GM21528 (cell line): Measurements from ENCODE around the gene SLC27A3.

Experiments used
- ATAC-seq: cut with Tn5 transposase; IDR thresholded peaks from one replicate; pipeline ENCODE4 v1.9.1; 2021; ENCODE audit warnings: mild to moderate bottlenecking, moderate library complexity; ENCODE audit not compliant: unreplicated experiment, low FRiP score

The SLC27A3 gene

GRCh38 chr1:153774780-153775457 is at the start of gene SLC27A3:
Gene SLC27A3, plus strand, starts transcription at chr1:153775407. Its CDS starts 91 bp downstream, at chr1:153775498.
- ATAC-seq: peak; percentile 28

GRCh38 chr1:153727463-153728304 is 47.5 kb upstream of the SLC27A3 start, which contains the start of gene INTS3:
Gene INTS3, plus strand, starts transcription at chr1:153728050. Its CDS starts 585 bp downstream, at chr1:153728635.
- ATAC-seq: peak; percentile 96

DNA sequence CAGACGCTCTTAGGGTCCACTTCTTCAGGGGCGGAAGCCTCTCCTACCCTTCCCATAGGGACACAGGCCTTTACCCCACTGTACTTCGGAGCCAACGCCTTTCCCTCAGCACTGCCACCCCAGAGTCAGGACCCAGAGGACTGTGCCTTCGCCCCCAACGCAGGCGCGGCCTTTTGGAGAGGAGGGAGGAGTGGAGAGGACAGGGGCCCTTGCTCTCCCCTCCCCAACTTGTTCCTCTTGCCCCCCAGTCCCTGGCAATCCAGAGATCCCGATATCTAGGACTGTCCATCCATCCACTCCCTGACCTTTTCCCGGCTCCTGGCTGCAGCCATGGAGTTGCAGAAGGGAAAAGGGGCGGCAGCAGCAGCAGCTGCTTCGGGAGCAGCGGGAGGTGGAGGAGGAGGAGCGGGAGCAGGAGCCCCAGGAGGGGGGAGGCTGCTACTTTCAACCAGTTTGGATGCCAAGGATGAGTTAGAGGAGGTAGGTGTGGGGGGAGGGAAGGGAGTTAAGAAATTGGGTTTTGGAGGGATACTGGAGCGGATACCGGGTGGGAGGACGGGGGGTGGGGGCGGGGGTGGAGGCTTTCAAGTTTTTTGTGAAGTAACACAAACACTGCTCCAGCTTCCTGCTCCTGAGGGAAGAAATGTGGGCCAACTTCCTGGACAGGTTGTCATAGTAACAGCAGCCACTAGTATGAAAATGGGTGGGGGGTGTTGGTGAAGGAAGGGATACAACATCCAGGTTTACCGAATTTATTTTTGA is 46.7 kb upstream of the SLC27A3 start:
- ATAC-seq: no peak

DNA sequence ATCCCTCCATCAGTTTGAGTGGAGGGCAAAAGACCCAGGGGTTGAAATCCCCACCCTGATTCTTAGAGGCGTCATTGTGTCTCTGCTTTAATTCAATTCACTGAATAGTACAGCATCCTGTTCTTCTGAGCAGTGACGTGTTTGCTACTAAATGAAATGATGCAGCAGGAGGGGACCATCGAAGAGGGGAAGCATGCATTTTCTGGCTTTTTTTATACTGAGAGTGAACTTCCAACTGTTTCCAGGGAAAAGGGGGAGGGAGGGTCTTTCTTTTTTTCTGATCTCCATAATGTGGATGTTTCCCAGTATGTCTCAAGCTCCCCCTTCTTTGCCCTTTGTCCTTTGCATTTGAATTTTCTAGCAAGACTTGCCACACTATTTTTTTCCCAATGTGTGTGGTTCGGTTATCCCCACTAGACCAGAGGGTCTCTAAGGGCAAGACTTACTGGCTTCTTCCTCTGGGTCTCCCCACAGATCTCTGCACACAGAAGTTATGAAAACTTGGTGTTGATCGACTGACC is 44.7 kb upstream of the SLC27A3 start:
- ATAC-seq: no peak

- ATAC-seq: no peak
Observed at GRCh38 chr1:153733970-153734369, 41.2 kb upstream of the SLC27A3 start.

DNA sequence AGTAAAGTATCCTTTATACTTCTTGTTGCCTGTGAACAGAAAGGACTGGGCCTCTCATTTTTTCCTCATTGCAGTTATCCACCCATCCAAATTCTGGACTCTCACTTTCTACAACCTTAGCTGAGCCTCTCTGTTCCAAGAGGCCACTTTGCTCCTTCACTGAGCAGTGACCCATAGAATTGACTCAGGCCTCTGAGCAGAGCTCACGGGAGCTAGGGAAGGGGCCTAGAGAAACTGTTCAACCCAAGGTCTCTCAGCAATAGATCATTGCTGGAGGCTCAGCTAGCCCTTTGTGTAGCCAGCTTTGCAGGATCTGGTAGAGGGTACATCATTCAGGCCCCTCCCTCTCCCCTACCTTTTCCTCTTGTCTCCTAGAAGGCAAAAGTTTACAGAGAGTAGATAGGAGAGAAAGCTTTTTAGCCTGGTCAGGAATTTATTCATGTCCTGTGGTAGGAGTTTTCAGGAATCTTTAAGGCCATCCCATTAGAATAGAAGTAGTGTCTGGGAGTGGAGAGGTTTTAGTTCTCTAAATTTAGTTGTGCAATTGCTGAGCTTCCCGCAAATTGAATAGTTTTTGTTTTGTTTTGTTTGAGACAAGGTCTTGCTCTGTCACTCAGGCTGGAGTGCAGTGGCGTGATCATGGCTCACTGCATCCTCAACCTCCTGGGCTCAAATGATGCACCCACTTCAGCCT is 40.7 kb upstream of the SLC27A3 start:
- no peak for ATAC-seq

GRCh38 chr1:153735090-153735420 is 40.2 kb upstream of the SLC27A3 start:
- ATAC-seq: no peak

GRCh38 chr1:153741986-153742385 is 33.2 kb upstream of the SLC27A3 start:
- no peak for ATAC-seq

DNA sequence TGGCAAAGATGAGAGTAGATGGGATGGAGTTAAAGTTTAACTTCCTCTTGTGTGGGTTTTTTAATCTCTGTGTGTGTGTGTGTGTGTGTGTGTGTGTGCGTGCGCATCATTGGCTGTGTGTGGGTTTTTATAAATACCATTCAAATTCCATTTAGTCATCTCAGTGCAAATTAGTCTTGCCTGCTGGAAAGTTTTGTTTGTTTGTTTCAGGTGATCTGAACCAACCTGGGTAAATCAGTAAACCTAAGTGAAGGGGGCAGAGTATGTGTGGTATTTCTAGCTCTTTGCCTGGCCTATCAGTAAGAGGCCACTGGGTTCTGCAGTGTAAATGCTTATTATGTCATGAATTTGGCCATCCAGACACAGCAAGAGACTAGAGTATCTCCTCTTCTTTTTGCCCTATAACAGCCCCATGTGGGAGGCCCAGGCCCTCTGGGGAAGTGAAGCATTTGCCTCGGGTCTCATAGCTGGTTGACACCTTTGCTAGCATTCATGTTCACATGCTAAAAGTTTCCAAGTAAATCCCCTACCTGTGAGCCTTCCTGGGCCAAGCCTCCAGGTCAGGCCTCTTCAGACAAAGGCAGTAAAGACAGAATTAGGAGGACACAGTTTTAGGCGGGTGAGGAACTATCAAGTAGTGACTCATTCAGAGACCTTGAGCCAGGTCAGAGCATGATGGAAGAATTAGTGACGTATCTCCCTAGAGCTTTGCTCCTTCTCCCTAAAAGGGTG is 32.6 kb upstream of the SLC27A3 start:
- peak; percentile 64 for ATAC-seq

DNA sequence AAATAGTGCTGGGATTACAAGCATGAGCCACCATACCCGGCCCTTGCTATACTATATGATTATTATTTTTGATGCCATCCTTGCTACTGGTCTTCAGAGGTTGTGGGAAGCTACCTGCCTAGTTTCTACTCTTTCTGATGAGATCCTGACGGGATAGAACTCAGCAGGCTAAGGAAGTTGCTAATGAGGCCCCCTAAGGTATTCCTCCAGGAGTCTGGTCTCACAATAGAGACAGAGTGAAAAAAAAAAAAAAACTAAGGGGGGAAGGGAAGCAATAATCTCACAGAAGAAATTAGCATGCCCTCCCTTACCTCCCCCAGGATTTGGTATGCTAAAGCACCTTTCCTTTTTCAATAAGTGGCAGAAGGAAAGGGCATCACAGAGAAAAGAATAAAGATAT is 29.8 kb upstream of the SLC27A3 start:
- no peak for ATAC-seq

- no peak for ATAC-seq
Observed at GRCh38 chr1:153746174-153746573, 29.0 kb upstream of the SLC27A3 start.

GRCh38 chr1:153748903-153749302 is 26.3 kb upstream of the SLC27A3 start:
- no peak for ATAC-seq

- no peak for ATAC-seq
Observed at GRCh38 chr1:153749408-153750005, 25.7 kb upstream of the SLC27A3 start.

GRCh38 chr1:153750026-153750995 is 24.9 kb upstream of the SLC27A3 start:
- ATAC-seq: no peak

DNA sequence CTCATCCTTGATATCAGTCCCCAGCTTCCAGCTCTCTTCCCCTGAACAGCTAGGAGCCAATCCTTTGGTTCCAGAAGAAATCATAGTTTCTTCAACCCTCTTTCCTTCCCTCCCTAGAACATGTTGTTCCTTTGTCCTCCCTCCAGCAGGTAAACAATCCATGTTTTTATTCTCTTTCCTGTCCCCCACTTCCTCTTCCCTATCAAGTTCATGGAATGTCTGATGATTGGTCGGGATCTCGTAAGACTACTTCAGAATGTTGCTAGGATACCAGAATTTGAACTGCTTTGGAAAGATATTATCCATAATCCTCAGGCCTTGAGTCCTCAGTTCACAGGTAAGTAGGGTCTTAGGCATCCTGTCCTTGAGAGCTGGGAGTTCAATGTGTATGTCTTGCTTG is 23.1 kb upstream of the SLC27A3 start:
- ATAC-seq: no peak

DNA sequence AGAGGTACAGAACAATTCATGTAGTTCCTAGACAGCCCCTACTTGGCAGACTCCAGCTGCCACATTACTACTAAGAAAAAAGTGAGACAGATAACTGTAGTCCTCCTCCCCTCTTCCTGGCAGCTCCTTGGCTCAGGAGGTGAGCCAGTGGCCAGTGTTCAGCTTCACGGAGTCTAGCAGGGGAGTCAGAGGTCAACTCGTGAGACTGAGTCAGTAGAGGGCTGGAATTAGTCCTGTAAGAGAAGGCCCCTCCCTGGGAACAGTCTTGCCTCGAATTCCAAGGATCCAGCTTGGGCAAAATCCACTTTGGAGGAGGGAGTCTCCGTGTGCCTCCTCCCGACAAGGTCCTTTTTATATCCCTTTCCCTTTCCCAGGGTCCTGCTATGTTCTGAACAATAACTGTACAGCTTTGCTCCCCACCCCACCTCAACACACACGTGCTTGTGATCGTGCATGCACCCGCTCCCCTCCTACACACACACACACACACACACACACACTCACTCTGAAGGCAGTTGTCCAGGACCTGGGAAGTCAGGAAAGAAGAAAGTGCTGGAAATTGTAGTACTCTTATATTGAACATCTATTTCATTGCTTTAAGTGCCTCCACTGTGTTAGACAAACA is 22.5 kb upstream of the SLC27A3 start:
- ATAC-seq: no peak

DNA sequence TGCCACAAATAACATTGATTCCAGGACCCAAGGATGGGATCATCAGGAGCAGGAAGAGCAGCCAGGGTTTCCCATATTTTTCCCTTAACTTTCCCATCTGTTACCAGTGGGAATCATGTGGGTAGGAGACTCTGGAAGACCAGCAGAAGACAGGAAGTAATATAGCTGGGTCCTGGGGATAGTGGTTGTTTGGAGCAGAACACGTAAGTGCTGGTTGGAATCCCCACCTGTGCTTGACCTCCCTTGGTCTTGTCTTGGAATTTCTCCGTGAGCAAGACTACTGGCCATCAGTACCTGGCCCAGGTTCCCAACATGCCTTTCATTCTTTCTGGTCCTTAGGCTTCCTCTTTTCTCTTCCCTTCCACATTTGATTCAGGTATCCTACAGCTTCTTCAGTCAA is 20.9 kb upstream of the SLC27A3 start:
- ATAC-seq: no peak

DNA sequence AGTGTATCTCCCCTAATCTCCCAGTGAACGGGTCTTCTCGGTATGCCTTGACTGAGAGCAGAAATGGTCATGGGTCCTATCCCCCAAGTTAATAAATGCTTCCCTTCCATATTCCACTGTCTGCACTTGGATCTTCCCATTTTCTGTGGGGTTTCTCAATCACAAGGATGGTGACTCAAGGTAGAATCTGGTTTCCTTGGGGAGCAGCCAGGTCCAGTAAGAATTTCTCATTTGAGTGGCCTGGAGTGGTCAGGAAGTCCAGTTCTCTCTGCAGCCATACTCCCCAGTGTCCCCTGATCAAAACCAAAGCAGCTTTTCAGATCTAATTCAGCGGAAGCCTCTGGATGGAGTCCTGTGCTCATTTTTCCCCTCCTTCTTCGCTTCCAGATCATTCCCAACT is 14.8 kb upstream of the SLC27A3 start:
- ATAC-seq: no peak
